AG04450 (cell line): ENCODE data around the gene ABHD4. TPM values are rescaled to one million over a fixed set of nuclear protein-coding genes. Genes with fewer than 3 reads are reported as not detected.

Experiments used
- CTCF ChIA-PET: fragments of 300-600, 350-600 bp; formaldehyde crosslinking; extraction: SDS; loops from one replicate; lab custom pipeline; 2022; ENCODE audit warnings: antibody characterized with exemption, inconsistent platforms; lab: Charles Lee
- POLR2A ChIA-PET: fragments of 350-600 bp; formaldehyde crosslinking; extraction: SDS; loops from one replicate; lab custom pipeline; 2021; ENCODE audit warnings: antibody characterized with exemption, inconsistent platforms; lab: Yijun Ruan, JAX
- DNase-seq: peaks from one replicate; pipeline ENCODE4 v3.0.0-alpha.2; 2011; ENCODE audit warnings: low read depth, low spot score
- H3K27ac ChIP-seq: one replicate; pipeline ENCODE4 v1.5.1; 2012; ENCODE audit warnings: low read depth, low read length, control low read depth
- H3K27me3 ChIP-seq: one replicate; pipeline ENCODE4 v1.6.0; 2012; ENCODE audit warnings: low read length; ENCODE audit not compliant: control insufficient read depth, insufficient read depth
- H3K4me3 ChIP-seq: 2 replicates; pipeline ENCODE4 v1.5.1; 2011; ENCODE audit warnings: mild to moderate bottlenecking, low read depth, low read length, control low read depth
- H3K9me3 ChIP-seq: 2 replicates; pipeline ENCODE4 v1.5.1; 2012; ENCODE audit warnings: low read length; ENCODE audit not compliant: control insufficient read depth, insufficient read depth
- CTCF ChIP-seq: IDR thresholded peaks from 2 replicates; pipeline ENCODE4 v1.5.1; 2011; ENCODE audit warnings: low read depth, low read length, control low read depth, inconsistent platforms
- polyA plus RNA-seq: library from polyadenylated mRNA; depleted of rRNA; stranded (reverse); fragments of >200 nt; gene quantifications from 2 replicates; pipeline ENCODE4 v1.2.3, GENCODE V29; 2011

Gene ABHD4
- polyA plus RNA-seq, 1 experiment: 42.1 TPM

GRCh38 chr14:22566845-22567244 is 31.3 kb upstream of the ABHD4 start:
- POLR2A ChIA-PET: no interaction called here
- Histone ChIP-seq H3K9me3 (no peaks in the 10 kb centered on the region), H3K27ac (no peak overlapping the region), H3K4me3 (no peak overlapping the region), H3K27me3 (no peaks in the 10 kb centered on the region)
- no peak for DNase-seq
- no peak for TF ChIP-seq CTCF
- CTCF ChIA-PET: interaction anchor here (0.5 to 5.8 kb wide), 5 partner anchors 10 to 334 kb away, joined by 3 to 42 read pairs (median 5); no protein-coding TSS in a partner anchor

GRCh38 chr14:22567437-22567836 is 30.7 kb upstream of the ABHD4 start:
- Histone ChIP-seq H3K4me3 (no peak overlapping the region), H3K27me3 (no peaks in the 10 kb centered on the region), H3K27ac (no peak overlapping the region), H3K9me3 (no peaks in the 10 kb centered on the region)
- no peak for TF ChIP-seq CTCF
- CTCF ChIA-PET: interaction anchor here (0.5 to 5.8 kb wide), 5 partner anchors 11 to 333 kb away, joined by 3 to 42 read pairs (median 5); no protein-coding TSS in a partner anchor
- no peak for DNase-seq
- POLR2A ChIA-PET: no interaction called here

GRCh38 chr14:22569106-22569736 is 28.9 kb upstream of the ABHD4 start:
- ChIA-PET POLR2A (no interaction called here), CTCF (interaction anchor here (0.8 to 6.1 kb wide), 37 partner anchors 9 to 525 kb away, joined by 3 to 113 read pairs (median 8); partner anchors contain the start of genes ABHD4, ACIN1, DAD1 and OXA1L)
- no peaks in the 10 kb centered on the region for H3K9me3 ChIP-seq

GRCh38 chr14:22569737-22570131 is 28.4 kb upstream of the ABHD4 start:
- ChIA-PET CTCF (interaction anchor here (0.5 to 6.1 kb wide), 87 partner anchors 9 to 525 kb away, joined by 3 to 113 read pairs (median 4); partner anchors contain the start of genes ABHD4, ACIN1, DAD1 and HAUS4), POLR2A (interaction anchor here (0.7 kb wide), 1 partner anchor 281 kb away, joined by 4 read pairs; no protein-coding TSS in a partner anchor)
- TF ChIP-seq CTCF: no peak
- H3K9me3 ChIP-seq: no peaks in the 10 kb centered on the region
- no peak for DNase-seq
- H3K4me3 ChIP-seq: no peak overlapping the region
- H3K27me3 ChIP-seq: no peaks in the 10 kb centered on the region
- H3K27ac ChIP-seq: no peak overlapping the region

More at GRCh38 chr14:22569106-22569736, 28.9 kb upstream of the ABHD4 start:
- DNase-seq: no peak
- no peak for TF ChIP-seq CTCF
- no peak overlapping the region for H3K4me3 ChIP-seq
- no peaks in the 10 kb centered on the region for H3K27me3 ChIP-seq
- no peak overlapping the region for H3K27ac ChIP-seq
